PFSK-1 (cell line): ENCODE measurements around the gene SCO2.

Source experiments
- FOXP2 ChIP-seq: optimal IDR thresholded peaks from 2 replicates; pipeline ENCODE3; 2011; ENCODE audit warnings: borderline replicate concordance, control low read depth, inconsistent platforms; ENCODE audit not compliant: insufficient read depth; ENCODE audit errors: extremely low read length, extremely low read depth
- POLR2AphosphoS5 ChIP-seq: IDR thresholded peaks from 2 replicates; pipeline ENCODE4 v1.6.1; 2012; ENCODE audit warnings: low read depth, mild to moderate bottlenecking, control low read depth, low read length, moderate library complexity
- SIN3A ChIP-seq: IDR thresholded peaks from 2 replicates; pipeline ENCODE4 v1.6.1; 2012; ENCODE audit warnings: mild to moderate bottlenecking, low read length, moderate library complexity, borderline replicate concordance; ENCODE audit not compliant: insufficient read depth
- TAF1 ChIP-seq: IDR thresholded peaks from 2 replicates; pipeline ENCODE4 v1.6.1; 2012; ENCODE audit warnings: low read length, control low read depth, borderline replicate concordance; ENCODE audit not compliant: insufficient read depth
- TF ChIP-seq, protein P1 (sequence below), 2 experiments: IDR thresholded peaks; 2 replicates each; pipeline versions ENCODE4 v1.6.1 to v1.8.0; 2011 to 2012; ENCODE audit warnings: low read depth in 2 of 2, low read length in 2 of 2, control low read depth in 1 of 2, inconsistent platforms in 1 of 2, mild to moderate bottlenecking in 1 of 2, moderate library complexity in 1 of 2; ENCODE audit not compliant: insufficient read depth in 1 of 2

The SCO2 gene

DNA sequence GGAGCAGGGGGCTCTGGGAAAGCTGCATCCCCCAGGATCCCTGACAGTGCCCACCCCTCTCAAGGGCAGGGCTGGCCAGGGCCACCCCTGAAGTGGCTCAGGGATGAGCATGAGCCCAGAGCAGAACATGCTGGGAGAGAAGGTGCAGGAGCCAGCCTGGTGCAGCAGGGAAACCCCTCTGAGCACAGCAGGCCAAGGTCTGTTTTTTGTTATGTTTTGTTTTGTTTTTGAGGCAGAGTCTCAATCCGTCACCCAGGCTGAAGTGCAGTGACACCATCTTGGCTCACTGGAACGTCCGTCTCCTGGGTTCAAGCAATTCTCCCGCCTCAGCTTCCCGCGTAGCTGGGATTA lies 49.8 kb downstream of the SCO2 start:
- TF ChIP-seq TAF1 (no peak), POLR2AphosphoS5 (no peak), SIN3A (no peak), FOXP2 (no peak)
- TF ChIP-seq, protein P1, sequence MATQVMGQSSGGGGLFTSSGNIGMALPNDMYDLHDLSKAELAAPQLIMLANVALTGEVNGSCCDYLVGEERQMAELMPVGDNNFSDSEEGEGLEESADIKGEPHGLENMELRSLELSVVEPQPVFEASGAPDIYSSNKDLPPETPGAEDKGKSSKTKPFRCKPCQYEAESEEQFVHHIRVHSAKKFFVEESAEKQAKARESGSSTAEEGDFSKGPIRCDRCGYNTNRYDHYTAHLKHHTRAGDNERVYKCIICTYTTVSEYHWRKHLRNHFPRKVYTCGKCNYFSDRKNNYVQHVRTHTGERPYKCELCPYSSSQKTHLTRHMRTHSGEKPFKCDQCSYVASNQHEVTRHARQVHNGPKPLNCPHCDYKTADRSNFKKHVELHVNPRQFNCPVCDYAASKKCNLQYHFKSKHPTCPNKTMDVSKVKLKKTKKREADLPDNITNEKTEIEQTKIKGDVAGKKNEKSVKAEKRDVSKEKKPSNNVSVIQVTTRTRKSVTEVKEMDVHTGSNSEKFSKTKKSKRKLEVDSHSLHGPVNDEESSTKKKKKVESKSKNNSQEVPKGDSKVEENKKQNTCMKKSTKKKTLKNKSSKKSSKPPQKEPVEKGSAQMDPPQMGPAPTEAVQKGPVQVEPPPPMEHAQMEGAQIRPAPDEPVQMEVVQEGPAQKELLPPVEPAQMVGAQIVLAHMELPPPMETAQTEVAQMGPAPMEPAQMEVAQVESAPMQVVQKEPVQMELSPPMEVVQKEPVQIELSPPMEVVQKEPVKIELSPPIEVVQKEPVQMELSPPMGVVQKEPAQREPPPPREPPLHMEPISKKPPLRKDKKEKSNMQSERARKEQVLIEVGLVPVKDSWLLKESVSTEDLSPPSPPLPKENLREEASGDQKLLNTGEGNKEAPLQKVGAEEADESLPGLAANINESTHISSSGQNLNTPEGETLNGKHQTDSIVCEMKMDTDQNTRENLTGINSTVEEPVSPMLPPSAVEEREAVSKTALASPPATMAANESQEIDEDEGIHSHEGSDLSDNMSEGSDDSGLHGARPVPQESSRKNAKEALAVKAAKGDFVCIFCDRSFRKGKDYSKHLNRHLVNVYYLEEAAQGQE (IDR thresholded peaks at IDR 0.05; ENCODE audit: insufficient read depth in 1 of 2, low read depth in 2 of 2, low read length in 2 of 2), result no peak

DNA sequence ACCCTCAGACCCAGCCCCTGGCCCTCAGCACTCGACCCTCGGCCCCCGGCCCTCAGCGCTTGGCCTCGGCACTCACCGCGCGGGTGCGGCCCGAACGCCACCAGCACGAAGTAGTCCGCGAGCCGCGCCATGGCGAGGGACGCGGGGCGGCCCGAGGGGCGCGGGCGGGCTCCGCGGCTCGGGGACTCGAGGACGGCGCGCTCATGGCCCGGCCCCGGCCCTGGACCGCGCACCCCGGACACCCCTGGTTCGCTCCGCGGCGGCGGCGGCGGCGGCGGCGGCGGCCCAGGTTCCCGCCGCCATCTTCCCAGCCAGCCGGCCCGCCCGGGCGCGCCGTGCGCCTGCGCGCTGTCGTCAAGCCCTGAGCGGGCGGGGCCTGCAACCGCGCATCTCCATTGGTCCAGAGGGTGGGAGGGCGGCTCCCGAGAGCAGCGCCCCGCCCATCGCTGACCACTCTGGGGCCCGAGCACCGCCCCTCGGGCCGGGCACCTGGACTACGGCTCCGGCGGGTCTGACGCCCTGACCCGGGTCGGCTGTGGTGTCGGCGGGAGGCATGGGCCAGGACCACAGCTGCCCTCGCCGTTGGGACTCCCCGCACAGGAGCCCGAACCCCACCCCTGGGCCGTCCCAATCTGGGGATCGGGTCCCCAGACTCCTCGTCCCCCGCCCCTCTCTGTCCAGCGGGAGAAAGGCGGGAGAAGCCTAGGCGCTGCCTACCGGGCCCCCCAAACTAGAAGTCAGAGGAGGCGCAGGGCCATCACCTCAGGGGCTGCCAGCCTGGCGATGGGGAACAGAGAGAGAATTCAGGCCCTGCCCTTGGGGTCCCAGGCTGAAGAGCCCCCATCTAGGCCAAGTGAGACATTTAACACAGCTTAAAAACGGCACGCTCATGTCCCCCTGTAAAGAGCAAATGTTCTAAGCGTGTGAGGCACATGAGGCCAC lies 50.4 kb downstream of the SCO2 start, which contains the start of gene SBF1:
SBF1 (minus strand) TSS at position 326 of the 942 bp plus-strand sequence; CDS start at position 131, 195 bp downstream.
- TF ChIP-seq, protein P1 (IDR thresholded peaks at IDR 0.05; ENCODE audit: insufficient read depth in 1 of 2, low read depth in 2 of 2, low read length in 2 of 2), result no peak
- TF ChIP-seq TAF1, result no peak
- no peak for TF ChIP-seq SIN3A
- TF ChIP-seq FOXP2, result peak; percentile 78
- peak; percentile 66; the same call in 1 of the 2 replicates for TF ChIP-seq POLR2AphosphoS5

DNA sequence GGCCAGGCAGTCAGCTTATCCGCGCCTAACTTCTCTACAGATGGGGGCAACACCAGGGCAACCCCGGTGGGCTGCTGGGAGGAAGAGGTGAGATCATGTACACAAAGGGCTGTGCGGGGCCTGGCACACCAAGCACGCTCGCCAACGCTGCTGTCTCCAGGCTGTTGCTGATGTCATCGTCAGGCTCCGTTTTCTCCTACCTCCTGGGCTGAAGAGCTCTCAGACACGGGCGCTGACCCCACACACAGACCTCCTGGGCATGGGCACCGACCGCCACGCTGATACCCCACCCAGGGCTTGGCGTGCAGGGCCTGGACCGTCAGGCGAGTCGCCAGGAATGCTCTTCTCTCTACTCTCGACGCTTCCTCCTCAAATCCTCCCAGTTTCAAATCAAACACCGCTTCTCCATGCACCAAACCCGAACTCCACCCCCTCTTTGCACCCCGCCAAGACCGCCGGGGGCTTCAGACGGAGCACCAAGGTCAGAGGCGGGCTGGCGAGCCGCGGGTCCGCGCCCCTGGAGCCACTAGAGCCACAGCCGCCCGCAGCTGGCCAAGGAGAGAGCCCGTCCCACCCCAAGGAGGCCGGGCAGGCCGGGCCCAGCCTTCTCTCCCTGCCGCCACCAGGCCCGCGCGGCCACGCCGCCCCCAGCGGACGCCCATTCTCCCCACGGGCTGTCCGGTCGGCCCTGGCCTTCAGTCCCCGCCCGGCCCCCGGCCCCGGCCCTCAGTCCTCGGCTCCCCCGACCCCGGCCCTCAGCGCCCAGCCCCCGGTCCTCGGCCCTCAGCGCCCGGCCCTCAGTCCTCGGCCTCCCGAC lies 51.3 kb downstream of the SCO2 start:
- TF ChIP-seq SIN3A (no peak), TAF1 (no peak), FOXP2 (no peak), POLR2AphosphoS5 (no peak)
- TF ChIP-seq, protein P1 (IDR thresholded peaks at IDR 0.05; ENCODE audit: insufficient read depth in 1 of 2, low read depth in 2 of 2, low read length in 2 of 2), result no peak
